ENCODE data around the gene LETM1. TPM values are rescaled to one million over a fixed set of nuclear protein-coding genes. Genes with fewer than 3 reads are reported as not detected.

The LETM1 gene
- total RNA-seq, 2 experiments from 2014 or later: 58.3 to 66.8 TPM

DNA sequence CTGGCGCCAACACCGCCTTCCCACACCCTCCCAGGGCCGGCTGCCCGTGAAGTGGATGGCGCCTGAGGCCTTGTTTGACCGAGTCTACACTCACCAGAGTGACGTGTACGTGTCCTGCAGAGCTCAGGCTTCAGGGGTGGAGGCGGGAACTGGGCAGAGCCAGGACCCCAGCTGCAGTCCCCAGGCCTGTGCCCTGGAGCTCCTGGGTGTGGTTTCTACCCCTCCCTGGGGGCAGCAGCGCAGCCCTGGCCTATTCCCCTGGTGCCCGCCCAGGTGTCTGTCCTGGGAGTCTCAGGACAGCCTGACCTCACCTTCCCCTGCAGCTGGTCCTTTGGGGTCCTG is 49.8 kb downstream of the LETM1 start:
- H3K4me1 ChIP-seq (ENCODE audit: insufficient read depth, low read length, poor library complexity, severe bottlenecking): peaks cover 5% of the 10 kb centered on the region
- intact Hi-C loops (cut with micrococcal nuclease; ENCODE audit: unreplicated experiment): no loop called here
- H4K20me1 ChIP-seq (ENCODE audit: insufficient read depth, low read length): no peaks in the 10 kb centered on the region
- no peak for DNase-seq (ENCODE audit: low spot score)
- no peak overlapping the region for H2AFZ ChIP-seq (ENCODE audit: low read length)
- no peaks in the 10 kb centered on the region for H3K36me3 ChIP-seq (ENCODE audit: insufficient read depth, low read length)
- TF ChIP-seq, protein P1, sequence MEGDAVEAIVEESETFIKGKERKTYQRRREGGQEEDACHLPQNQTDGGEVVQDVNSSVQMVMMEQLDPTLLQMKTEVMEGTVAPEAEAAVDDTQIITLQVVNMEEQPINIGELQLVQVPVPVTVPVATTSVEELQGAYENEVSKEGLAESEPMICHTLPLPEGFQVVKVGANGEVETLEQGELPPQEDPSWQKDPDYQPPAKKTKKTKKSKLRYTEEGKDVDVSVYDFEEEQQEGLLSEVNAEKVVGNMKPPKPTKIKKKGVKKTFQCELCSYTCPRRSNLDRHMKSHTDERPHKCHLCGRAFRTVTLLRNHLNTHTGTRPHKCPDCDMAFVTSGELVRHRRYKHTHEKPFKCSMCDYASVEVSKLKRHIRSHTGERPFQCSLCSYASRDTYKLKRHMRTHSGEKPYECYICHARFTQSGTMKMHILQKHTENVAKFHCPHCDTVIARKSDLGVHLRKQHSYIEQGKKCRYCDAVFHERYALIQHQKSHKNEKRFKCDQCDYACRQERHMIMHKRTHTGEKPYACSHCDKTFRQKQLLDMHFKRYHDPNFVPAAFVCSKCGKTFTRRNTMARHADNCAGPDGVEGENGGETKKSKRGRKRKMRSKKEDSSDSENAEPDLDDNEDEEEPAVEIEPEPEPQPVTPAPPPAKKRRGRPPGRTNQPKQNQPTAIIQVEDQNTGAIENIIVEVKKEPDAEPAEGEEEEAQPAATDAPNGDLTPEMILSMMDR (conservative IDR thresholded peaks at IDR 0.05; ENCODE audit: low read length): no peak
- TF ChIP-seq EZH2phosphoT487 (IDR thresholded peaks at IDR 0.05; ENCODE audit: borderline replicate concordance, low read depth, low read length): no peak
- H3K9me2 ChIP-seq (ENCODE audit: insufficient read depth, low read length): no peaks in the 10 kb centered on the region
- no peaks in the 10 kb centered on the region for H3K79me2 ChIP-seq (ENCODE audit: insufficient read depth, low read depth, low read length)
- H3K4me2 ChIP-seq (ENCODE audit: low read length): no peak overlapping the region
- ChIA-PET CTCF (ENCODE audit: unreplicated experiment) (no interaction called here), POLR2A (no interaction called here)
- H3K27ac ChIP-seq (ENCODE audit: low read depth, low read length, poor library complexity, severe bottlenecking): no peak overlapping the region
- no peak overlapping the region for H3K4me3 ChIP-seq (ENCODE audit: low read depth, low read length, poor library complexity, severe bottlenecking)
- no peaks in the 10 kb centered on the region for H3K9me3 ChIP-seq (ENCODE audit: low read length)
- BruUV-seq (replicated peaks): no TSS peak

DNA sequence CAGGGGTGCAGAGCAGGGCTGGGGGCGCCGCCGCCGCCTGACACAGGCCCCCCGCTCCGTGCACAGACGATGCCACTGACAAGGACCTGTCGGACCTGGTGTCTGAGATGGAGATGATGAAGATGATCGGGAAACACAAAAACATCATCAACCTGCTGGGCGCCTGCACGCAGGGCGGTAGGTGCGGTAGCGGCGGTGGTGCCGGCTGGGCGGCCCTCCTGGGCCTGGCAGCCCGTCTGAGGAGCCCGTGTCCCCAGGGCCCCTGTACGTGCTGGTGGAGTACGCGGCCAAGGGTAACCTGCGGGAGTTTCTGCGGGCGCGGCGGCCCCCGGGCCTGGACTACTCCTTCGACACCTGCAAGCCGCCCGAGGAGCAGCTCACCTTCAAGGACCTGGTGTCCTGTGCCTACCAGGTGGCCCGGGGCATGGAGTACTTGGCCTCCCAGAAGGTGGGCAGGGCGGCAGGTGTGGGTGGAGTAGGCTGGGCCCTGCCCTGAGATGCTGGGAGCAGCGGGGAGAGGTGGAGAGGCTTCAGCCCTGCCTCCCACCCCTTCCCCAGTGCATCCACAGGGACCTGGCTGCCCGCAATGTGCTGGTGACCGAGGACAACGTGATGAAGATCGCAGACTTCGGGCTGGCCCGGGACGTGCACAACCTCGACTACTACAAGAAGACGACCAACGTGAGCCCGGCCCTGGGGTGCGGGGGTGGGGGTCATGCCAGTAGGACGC is 50.3 kb downstream of the LETM1 start:
- H3K36me3 ChIP-seq (ENCODE audit: insufficient read depth, low read length): no peaks in the 10 kb centered on the region
- TF ChIP-seq EZH2phosphoT487 (IDR thresholded peaks at IDR 0.05; ENCODE audit: borderline replicate concordance, low read depth, low read length): no peak
- TF ChIP-seq, protein P1 (conservative IDR thresholded peaks at IDR 0.05; ENCODE audit: low read length): no peak
- H4K20me1 ChIP-seq (ENCODE audit: insufficient read depth, low read length): no peaks in the 10 kb centered on the region
- POLR2A ChIA-PET: no interaction called here
- H3K9me3 ChIP-seq (ENCODE audit: low read length): no peaks in the 10 kb centered on the region
- H3K9me2 ChIP-seq (ENCODE audit: insufficient read depth, low read length): no peaks in the 10 kb centered on the region
- H3K4me2 ChIP-seq (ENCODE audit: low read length): no peak overlapping the region
- H2AFZ ChIP-seq (ENCODE audit: low read length): no peak overlapping the region
- H3K4me3 ChIP-seq (ENCODE audit: low read depth, low read length, poor library complexity, severe bottlenecking): no peak overlapping the region
- H3K27ac ChIP-seq (ENCODE audit: low read depth, low read length, poor library complexity, severe bottlenecking): no peak overlapping the region
- intact Hi-C loops (cut with micrococcal nuclease; ENCODE audit: unreplicated experiment): no loop called here
- no peak for DNase-seq (ENCODE audit: low spot score)
- H3K79me2 ChIP-seq (ENCODE audit: insufficient read depth, low read depth, low read length): no peaks in the 10 kb centered on the region
- CTCF ChIA-PET (ENCODE audit: unreplicated experiment): no interaction called here
- BruUV-seq (replicated peaks): no TSS peak
- H3K4me1 ChIP-seq (ENCODE audit: insufficient read depth, low read length, poor library complexity, severe bottlenecking): peaks cover 5% of the 10 kb centered on the region

DNA sequence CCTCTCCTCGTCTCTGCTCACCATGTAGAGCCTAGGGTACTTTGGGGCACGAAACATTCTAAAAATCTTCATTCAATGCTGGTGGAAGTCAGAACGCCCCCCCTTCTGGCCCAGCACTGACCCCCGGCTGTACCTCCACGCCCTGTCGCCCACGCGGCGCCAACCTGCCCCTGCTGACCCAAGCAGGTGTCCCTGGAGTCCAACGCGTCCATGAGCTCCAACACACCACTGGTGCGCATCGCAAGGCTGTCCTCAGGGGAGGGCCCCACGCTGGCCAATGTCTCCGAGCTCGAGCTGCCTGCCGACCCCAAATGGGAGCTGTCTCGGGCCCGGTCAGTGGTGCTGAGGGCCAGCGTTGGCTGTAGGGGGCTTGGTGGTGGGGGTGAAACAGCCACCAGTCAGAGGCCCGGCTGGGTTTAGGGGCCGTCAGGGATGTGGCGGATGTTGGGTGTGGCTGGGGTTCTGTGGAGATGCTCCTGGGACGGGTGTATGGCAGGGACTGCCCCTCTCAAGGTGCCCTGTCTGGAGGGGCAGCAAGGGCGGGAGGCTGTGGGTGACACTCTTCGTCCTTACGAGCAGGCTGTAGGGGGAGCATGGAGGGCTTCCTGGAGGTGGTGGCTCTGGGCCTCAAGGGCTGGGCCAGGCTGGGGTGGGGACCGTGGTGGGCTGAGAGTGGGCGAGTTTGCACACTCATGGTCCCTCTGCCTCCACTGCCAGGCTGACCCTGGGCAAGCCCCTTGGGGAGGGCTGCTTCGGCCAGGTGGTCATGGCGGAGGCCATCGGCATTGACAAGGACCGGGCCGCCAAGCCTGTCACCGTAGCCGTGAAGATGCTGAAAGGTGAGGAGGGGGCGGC is 51.1 kb downstream of the LETM1 start:
- Histone ChIP-seq H3K9me2 (ENCODE audit: insufficient read depth, low read length) (no peaks in the 10 kb centered on the region), H3K4me2 (ENCODE audit: low read length) (no peak overlapping the region), H3K4me3 (ENCODE audit: low read depth, low read length, poor library complexity, severe bottlenecking) (no peak overlapping the region), H3K9me3 (ENCODE audit: low read length) (no peaks in the 10 kb centered on the region), H2AFZ (ENCODE audit: low read length) (no peak overlapping the region), H3K4me1 (ENCODE audit: insufficient read depth, low read length, poor library complexity, severe bottlenecking) (peaks cover 5% of the 10 kb centered on the region), H3K79me2 (ENCODE audit: insufficient read depth, low read depth, low read length) (no peaks in the 10 kb centered on the region), H3K27ac (ENCODE audit: low read depth, low read length, poor library complexity, severe bottlenecking) (no peak overlapping the region), H4K20me1 (ENCODE audit: insufficient read depth, low read length) (no peaks in the 10 kb centered on the region), H3K36me3 (ENCODE audit: insufficient read depth, low read length) (no peaks in the 10 kb centered on the region)
- TF ChIP-seq, protein P1 (conservative IDR thresholded peaks at IDR 0.05; ENCODE audit: low read length): no peak
- no peak for TF ChIP-seq EZH2phosphoT487 (IDR thresholded peaks at IDR 0.05; ENCODE audit: borderline replicate concordance, low read depth, low read length)
- no peak for DNase-seq (ENCODE audit: low spot score)
- intact Hi-C loops (cut with micrococcal nuclease; ENCODE audit: unreplicated experiment): no loop called here
- BruUV-seq (replicated peaks): no TSS peak
- POLR2A ChIA-PET: interaction anchor here (0.6 kb wide), 1 partner anchor 35 kb away, joined by 3 read pairs; no protein-coding TSS in a partner anchor
- CTCF ChIA-PET (ENCODE audit: unreplicated experiment): no interaction called here

All from OCI-LY7 (cell line).